Measurements from ENCODE around the gene ZNF423. TPM values are rescaled to one million over a fixed set of nuclear protein-coding genes. Genes with fewer than 3 reads are reported as not detected.

ZNF423 gene
- total and polyA plus RNA-seq, 2 of the 13 experiments (the other 11 are each of a cell fraction or from before 2014, with no cell fraction given), result 0.07 to 0.31 TPM

GRCh38 chr16:49855280-49855821, 561 bp downstream of the ZNF423 start (continued):
- TF ChIP-seq ETS1 (CRISPR knock-in tag; IDR thresholded peaks at IDR 0.05), result no peak
- TF ChIP-seq, protein P1, sequence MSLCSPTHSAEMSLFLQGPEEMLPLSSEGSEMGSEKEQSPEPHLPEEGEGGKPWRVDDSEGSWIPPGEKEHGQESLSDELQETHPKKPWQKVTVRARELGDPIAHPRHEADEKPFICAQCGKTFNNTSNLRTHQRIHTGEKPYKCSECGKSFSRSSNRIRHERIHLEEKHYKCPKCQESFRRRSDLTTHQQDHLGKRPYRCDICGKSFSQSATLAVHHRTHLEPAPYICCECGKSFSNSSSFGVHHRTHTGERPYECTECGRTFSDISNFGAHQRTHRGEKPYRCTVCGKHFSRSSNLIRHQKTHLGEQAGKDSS (CRISPR knock-in tag; IDR thresholded peaks at IDR 0.05; ENCODE audit: borderline replicate concordance, low read depth), result no peak; the same call in 1 of the 2 replicates
- TF ChIP-seq ZNF550 (CRISPR knock-in tag; IDR thresholded peaks at IDR 0.05; ENCODE audit: borderline replicate concordance), result no peak
- TF ChIP-seq CENPX (CRISPR knock-in tag; IDR thresholded peaks at IDR 0.05), result no peak
- TF ChIP-seq MAFK (conservative IDR thresholded peaks at IDR 0.05 in 1 of 2, IDR thresholded peaks at IDR 0.05 in 1 of 2; ENCODE audit: low read length in 2 of 2), result no peak
- TF ChIP-seq, protein P2, sequence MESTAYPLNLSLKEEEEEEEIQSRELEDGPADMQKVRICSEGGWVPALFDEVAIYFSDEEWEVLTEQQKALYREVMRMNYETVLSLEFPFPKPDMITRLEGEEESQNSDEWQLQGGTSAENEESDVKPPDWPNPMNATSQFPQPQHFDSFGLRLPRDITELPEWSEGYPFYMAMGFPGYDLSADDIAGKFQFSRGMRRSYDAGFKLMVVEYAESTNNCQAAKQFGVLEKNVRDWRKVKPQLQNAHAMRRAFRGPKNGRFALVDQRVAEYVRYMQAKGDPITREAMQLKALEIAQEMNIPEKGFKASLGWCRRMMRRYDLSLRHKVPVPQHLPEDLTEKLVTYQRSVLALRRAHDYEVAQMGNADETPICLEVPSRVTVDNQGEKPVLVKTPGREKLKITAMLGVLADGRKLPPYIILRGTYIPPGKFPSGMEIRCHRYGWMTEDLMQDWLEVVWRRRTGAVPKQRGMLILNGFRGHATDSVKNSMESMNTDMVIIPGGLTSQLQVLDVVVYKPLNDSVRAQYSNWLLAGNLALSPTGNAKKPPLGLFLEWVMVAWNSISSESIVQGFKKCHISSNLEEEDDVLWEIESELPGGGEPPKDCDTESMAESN (CRISPR knock-in tag; conservative IDR thresholded peaks at IDR 0.05), result no peak; the same call in 1 of the 2 replicates
- TF ChIP-seq ZBTB2 (CRISPR knock-in tag; IDR thresholded peaks at IDR 0.05; ENCODE audit: low read depth), result peak; percentile 55
- TF ChIP-seq PRDM15 (CRISPR knock-in tag; IDR thresholded peaks at IDR 0.05), result peak; percentile 19; the same call in 1 of the 2 replicates
- no peak for TF ChIP-seq ATF2 (CRISPR knock-in tag; IDR thresholded peaks at IDR 0.05)
- TF ChIP-seq TBL1XR1 (IDR thresholded peaks at IDR 0.05; ENCODE audit: borderline replicate concordance, low read length, partially characterized antibody), result no peak
- TF ChIP-seq TBP (CRISPR knock-in tag; IDR thresholded peaks at IDR 0.05), result no peak
- TF ChIP-seq ZNF652 (CRISPR knock-in tag; IDR thresholded peaks at IDR 0.05; ENCODE audit: borderline replicate concordance, low read depth), result no peak
- TF ChIP-seq CTCF (CRISPR knock-in tag; IDR thresholded peaks at IDR 0.05), result no peak
- TF ChIP-seq ZNF670 (CRISPR knock-in tag; IDR thresholded peaks at IDR 0.05; ENCODE audit: borderline replicate concordance), result no peak
- TF ChIP-seq NR2C2 (CRISPR knock-in tag; IDR thresholded peaks at IDR 0.05; ENCODE audit: borderline replicate concordance), result no peak

Data from HepG2 (cell line).